ENCODE results near the gene MYBPC2. TPM values are rescaled to one million over a fixed set of nuclear protein-coding genes. Genes with fewer than 3 reads are reported as not detected.

Gene MYBPC2
- total and polyA plus RNA-seq, 2 of the 4 experiments (the other 2 are of a cell fraction): not detected

DNA sequence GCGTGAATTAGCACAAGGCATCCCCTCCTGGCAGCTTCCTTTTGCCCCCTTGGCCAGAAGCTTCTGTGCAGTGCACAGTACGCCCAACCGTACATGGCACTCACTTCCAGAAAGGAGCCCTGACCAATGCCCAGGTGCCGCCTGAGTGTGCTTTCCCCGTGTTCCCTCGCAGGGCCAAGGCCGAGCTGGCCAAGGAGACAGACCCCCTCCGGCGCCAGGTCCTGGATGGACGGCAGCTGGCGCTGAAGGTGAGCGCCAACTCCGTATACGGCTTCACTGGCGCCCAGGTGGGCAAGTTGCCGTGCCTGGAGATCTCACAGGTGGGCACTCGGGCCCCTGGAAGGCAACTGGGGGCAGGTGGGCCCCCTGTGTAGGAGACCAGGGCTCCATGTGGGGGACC, 23.3 kb upstream of the MYBPC2 start:
- H2BK5ac ChIP-seq (ENCODE audit: low read depth, low read length, poor library complexity, severe bottlenecking): no peak overlapping the region
- H3K4me2 ChIP-seq (ENCODE audit: low read depth, low read length): no peak overlapping the region
- POLR2A ChIA-PET (ENCODE audit: unreplicated experiment): no interaction called here
- WGBS, 2 experiments (ENCODE audit: extremely low coverage in 2 of 2, insufficient read length in 1 of 2): 92% methylated on average over 15 of the region's 17 CpGs; no CpG with 5 or more reads in 1 of the 2 experiments
- H3K4me3 ChIP-seq (ENCODE audit: insufficient read depth, low read depth, low read length): no peak overlapping the region
- in situ Hi-C loops (cut with MboI; ENCODE audit: low sequenced_read_pairs) (no loop called here), dilution Hi-C loops (cut with HindIII; ENCODE audit: low sequenced_read_pairs, unreplicated experiment) (no loop called here), intact Hi-C loops (cut with micrococcal nuclease) (no loop called here)
- H2AK5ac ChIP-seq (ENCODE audit: low read depth, low read length): no peak overlapping the region
- H3K27ac ChIP-seq (ENCODE audit: insufficient read depth, low read length): no peak overlapping the region
- no peaks in the 10 kb centered on the region for H3K27me3 ChIP-seq (ENCODE audit: control insufficient read depth, insufficient read depth, low read length)
- no peak for ATAC-seq (ENCODE audit: low read depth)
- no peak overlapping the region for H2BK120ac ChIP-seq (ENCODE audit: low read depth, low read length)
- no peak for DNase-seq
- H3K9ac ChIP-seq (ENCODE audit: low read depth, low read length): no peak overlapping the region
- H3K56ac ChIP-seq (ENCODE audit: extremely low read depth, insufficient read depth, low read length): no peak overlapping the region
- H3K79me1 ChIP-seq (ENCODE audit: low read depth in 1 of 2, low read length in 2 of 2): no peaks in the 10 kb centered on the region
- TF ChIP-seq NFE2L2 (IDR thresholded peaks at IDR 0.05; ENCODE audit: low read depth, low read length): no peak
- no peak for TF ChIP-seq POLR2A (IDR thresholded peaks at IDR 0.05; ENCODE audit: low read depth, low read length)
- H3K36me3 ChIP-seq (ENCODE audit: control insufficient read depth, insufficient read depth, low read length): peaks cover 7% of the 10 kb centered on the region
- H3K18ac ChIP-seq (ENCODE audit: low read depth, low read length): no peak overlapping the region
- H4K20me1 ChIP-seq (ENCODE audit: insufficient read depth, low read length): no peaks in the 10 kb centered on the region
- H4K8ac ChIP-seq (ENCODE audit: low read depth in 2 of 2, low read length in 2 of 2): no peak overlapping the region
- no peaks in the 10 kb centered on the region for H3K9me3 ChIP-seq (ENCODE audit: control insufficient read depth, insufficient read depth, low read length)
- CTCF ChIA-PET: interaction anchor here (0.9 kb wide), 1 partner anchor 16 kb away, joined by 3 read pairs; no protein-coding TSS in a partner anchor
- H3K4ac ChIP-seq (ENCODE audit: low read depth, low read length): no peak overlapping the region
- H2BK15ac ChIP-seq (ENCODE audit: low read depth, low read length): no peak overlapping the region
- no TSS peak for BruUV-seq (replicated peaks)
- no peak overlapping the region for H4K91ac ChIP-seq (ENCODE audit: insufficient read depth, low read depth, low read length)
- H3K23ac ChIP-seq (ENCODE audit: low read depth, low read length): no peak overlapping the region
- no peaks in the 10 kb centered on the region for H3K4me1 ChIP-seq (ENCODE audit: control insufficient read depth, insufficient read depth, low read length)
- H2AFZ ChIP-seq (replicated peaks; ENCODE audit: low read length, poor library complexity): no peak overlapping the region
- H2BK20ac ChIP-seq (ENCODE audit: low read depth, low read length): no peak overlapping the region
- H3K9me1 ChIP-seq (ENCODE audit: insufficient read depth, low read length): no peaks in the 10 kb centered on the region; the same call in 1 of the 2 replicates
- no peak overlapping the region for H4K5ac ChIP-seq (ENCODE audit: low read depth, low read length)
- H3K14ac ChIP-seq (replicated peaks; ENCODE audit: low read depth, low read length): no peak overlapping the region
- H2AK9ac ChIP-seq (replicated peaks; ENCODE audit: low read depth, low read length, poor library complexity): no peak overlapping the region
